H1 (cell line): ENCODE results near the gene TUBB2B.

Source experiments
- CHD1 ChIP-seq: IDR thresholded peaks from 2 replicates; pipeline ENCODE4 v1.6.1; 2012; ENCODE audit warnings: low read depth, low read length, improper control_type of control experiment
- CTCF ChIP-seq, 3 experiments: IDR thresholded peaks; 1 replicate in 2 of 3; 2 replicates in 1 of 3; pipeline versions ENCODE4 v1.5.1 to v1.6.1; 2011; ENCODE audit warnings: low read length in 3 of 3, mild to moderate bottlenecking in 3 of 3, inconsistent platforms in 2 of 3, low read depth in 1 of 3, moderate library complexity in 1 of 3; ENCODE audit not compliant: insufficient read depth in 1 of 3; ENCODE audit errors: control extremely low read depth in 1 of 3
- JUN ChIP-seq: IDR thresholded peaks from 2 replicates; pipeline ENCODE4 v1.6.1; 2011; ENCODE audit warnings: low read depth, mild to moderate bottlenecking, improper control_type of control experiment, low read length
- POU5F1 ChIP-seq: IDR thresholded peaks from 2 replicates; pipeline ENCODE4 v1.6.1; 2011; ENCODE audit warnings: low read depth, mild to moderate bottlenecking, low read length, moderate library complexity
- RAD21 ChIP-seq, 2 experiments: IDR thresholded peaks in 1 of 2; conservative IDR thresholded peaks in 1 of 2; 2 replicates each; pipeline ENCODE4 v1.6.1; 2011; ENCODE audit warnings: low read depth in 2 of 2, low read length in 2 of 2, improper control_type of control experiment in 1 of 2, inconsistent platforms in 1 of 2, mild to moderate bottlenecking in 1 of 2, moderate library complexity in 1 of 2
- SIN3A ChIP-seq, 2 experiments: IDR thresholded peaks in 1 of 2; conservative IDR thresholded peaks in 1 of 2; 2 replicates each; pipeline ENCODE4 v1.6.1; 2011 to 2012; ENCODE audit warnings: low read length in 2 of 2, improper control_type of control experiment in 1 of 2, low read depth in 1 of 2, mild to moderate bottlenecking in 1 of 2
- SP2 ChIP-seq: IDR thresholded peaks from 2 replicates; pipeline ENCODE4 v1.6.1; 2012; ENCODE audit warnings: mild to moderate bottlenecking, low read length, inconsistent platforms
- TAF1 ChIP-seq: IDR thresholded peaks from 2 replicates; pipeline ENCODE4 v1.6.1; 2011; ENCODE audit warnings: mild to moderate bottlenecking, low read depth, low read length
- TBP ChIP-seq: IDR thresholded peaks from 2 replicates; pipeline ENCODE4 v1.6.1; 2011; ENCODE audit warnings: low read depth, low read length, improper control_type of control experiment

GRCh38 chr6:3264356-3264755, 36.9 kb upstream of the TUBB2B start:
- TF ChIP-seq CTCF (IDR thresholded peaks at IDR 0.05; ENCODE audit: control extremely low read depth in 1 of 3, insufficient read depth in 1 of 3, low read depth in 1 of 3, low read length in 3 of 3) = no peak
- no peak for TF ChIP-seq RAD21 (IDR thresholded peaks at IDR 0.05 in 1 of 2, conservative IDR thresholded peaks at IDR 0.05 in 1 of 2; ENCODE audit: low read depth in 2 of 2, low read length in 2 of 2)
- TF ChIP-seq TAF1 = no peak
- TF ChIP-seq TBP = no peak
- no peak for TF ChIP-seq SIN3A (conservative IDR thresholded peaks at IDR 0.05 in 1 of 2, IDR thresholded peaks at IDR 0.05 in 1 of 2; ENCODE audit: low read depth in 1 of 2, low read length in 2 of 2)
- no peak for TF ChIP-seq CHD1
- no peak for TF ChIP-seq POU5F1
- no peak for TF ChIP-seq JUN
- TF ChIP-seq SP2 = no peak
